ENCODE results near the gene LSM4. TPM values are rescaled to one million over a fixed set of nuclear protein-coding genes. Genes with fewer than 3 reads are reported as not detected.
A peak's percentile ranks its signal among the peaks of the same experiment; 100 is the strongest.

Gene LSM4
- total and polyA plus RNA-seq, 2 donors from 2014 or later = 87.7 to 245 TPM

DNA sequence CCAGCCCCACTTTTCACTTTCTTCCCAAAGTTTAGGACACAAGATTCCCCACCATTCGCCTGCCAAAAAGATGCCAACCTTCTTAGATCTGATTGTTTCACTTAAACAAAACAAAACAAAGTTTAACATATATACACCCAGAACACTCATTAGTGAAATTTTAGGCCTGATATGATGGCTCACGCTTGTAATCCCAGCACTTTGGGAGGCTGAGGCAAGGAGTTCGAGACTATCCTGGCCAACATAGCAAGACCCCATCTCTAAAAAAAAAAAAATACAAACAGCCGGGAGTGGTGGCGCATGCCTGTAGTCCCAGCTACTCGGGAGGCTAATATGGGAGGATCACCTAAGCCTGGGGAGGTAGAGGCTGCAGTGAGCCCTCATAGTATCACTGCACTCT is 22.4 kb upstream of the LSM4 start:
- FAIRE-seq = no peak
- no peak for TF ChIP-seq CTCF (IDR thresholded peaks at IDR 0.05; ENCODE audit: borderline replicate concordance, extremely low read depth, insufficient read depth)
- Histone ChIP-seq H3K27me3 (ENCODE audit: control insufficient read depth, insufficient read depth, low read length) (no peaks in the 10 kb centered on the region), H3K36me3 (ENCODE audit: control insufficient read depth in 2 of 3, insufficient read depth in 3 of 3, low read length in 3 of 3) (peaks cover 0 to 3% (median 2%) of the 10 kb centered on the region in 3 donors), H3K9ac (ENCODE audit: low read length in 3 of 3) (no peak overlapping the region), H3K4me1 (ENCODE audit: control insufficient read depth in 2 of 3, insufficient read depth in 2 of 3, low read depth in 1 of 3, low read length in 3 of 3) (peaks cover 0 to 9% (median 8%) of the 10 kb centered on the region in 3 donors), H3K4me3 (ENCODE audit: low read length in 3 of 3) (no peak overlapping the region), H3K27ac (ENCODE audit: low read depth in 2 of 2, low read length in 2 of 2) (no peak overlapping the region), H3K9me3 (ENCODE audit: control insufficient read depth in 2 of 3, insufficient read depth in 1 of 3, low read length in 3 of 3) (no peaks in the 10 kb centered on the region)
- DNase-seq = no peak
- intact Hi-C loops (cut with DNase I) = loop anchor here (10.0 kb wide), 1 partner anchor 60 kb away; no protein-coding TSS in a partner anchor

- H3K36me3 ChIP-seq (ENCODE audit: control insufficient read depth in 2 of 3, insufficient read depth in 3 of 3, low read length in 3 of 3) = peaks cover 0 to 3% (median 0%) of the 10 kb centered on the region in 3 donors
Observed at GRCh38 chr19:18344582-18344950, 21.7 kb upstream of the LSM4 start.

GRCh38 chr19:18342090-18342632 is 19.3 kb upstream of the LSM4 start:
- Histone ChIP-seq H3K4me3 (ENCODE audit: low read length in 3 of 3) (peak overlapping the region in 2 of 3 donors; percentile 49 to 78), H3K4me1 (ENCODE audit: control insufficient read depth in 2 of 3, insufficient read depth in 2 of 3, low read depth in 1 of 3, low read length in 3 of 3) (peaks cover 0 to 18% (median 18%) of the 10 kb centered on the region in 3 donors), H3K9me3 (ENCODE audit: control insufficient read depth in 2 of 3, insufficient read depth in 1 of 3, low read length in 3 of 3) (no peaks in the 10 kb centered on the region), H3K27me3 (ENCODE audit: control insufficient read depth, insufficient read depth, low read length) (no peaks in the 10 kb centered on the region), H3K9ac (ENCODE audit: low read length in 3 of 3) (peak overlapping the region in 1 of 3 donors; percentile 40), H3K36me3 (ENCODE audit: control insufficient read depth in 2 of 3, insufficient read depth in 3 of 3, low read length in 3 of 3) (peaks cover 0 to 3% (median 0%) of the 10 kb centered on the region in 3 donors), H3K27ac (ENCODE audit: low read depth in 2 of 2, low read length in 2 of 2) (peak overlapping the region in 1 of 2 donors; percentile 41)
- DNase-seq (no peak), FAIRE-seq (no peak)
- intact Hi-C loops (cut with DNase I) = loop anchor here (10.0 kb wide), 1 partner anchor 63 kb away; no protein-coding TSS in a partner anchor
- no peak for TF ChIP-seq CTCF (IDR thresholded peaks at IDR 0.05; ENCODE audit: borderline replicate concordance, extremely low read depth, insufficient read depth)

More at GRCh38 chr19:18344582-18344950, 21.7 kb upstream of the LSM4 start:
- intact Hi-C loops (cut with DNase I) = loop anchor here (10.0 kb wide), 1 partner anchor 60 kb away; no protein-coding TSS in a partner anchor
- no peak for TF ChIP-seq CTCF (IDR thresholded peaks at IDR 0.05; ENCODE audit: borderline replicate concordance, extremely low read depth, insufficient read depth)
- H3K4me1 ChIP-seq (ENCODE audit: control insufficient read depth in 2 of 3, insufficient read depth in 2 of 3, low read depth in 1 of 3, low read length in 3 of 3) = peaks cover 0 to 16% (median 14%) of the 10 kb centered on the region in 3 donors
- FAIRE-seq = no peak
- DNase-seq = no peak
- no peak overlapping the region for H3K9ac ChIP-seq (ENCODE audit: low read length in 3 of 3)
- no peaks in the 10 kb centered on the region for H3K9me3 ChIP-seq (ENCODE audit: control insufficient read depth in 2 of 3, insufficient read depth in 1 of 3, low read length in 3 of 3)
- no peak overlapping the region for H3K27ac ChIP-seq (ENCODE audit: low read depth in 2 of 2, low read length in 2 of 2)
- H3K27me3 ChIP-seq (ENCODE audit: control insufficient read depth, insufficient read depth, low read length) = no peaks in the 10 kb centered on the region
- no peak overlapping the region for H3K4me3 ChIP-seq (ENCODE audit: low read length in 3 of 3)

All from kidney (tissue), 14 donors.